GM19463 (cell line): ENCODE measurements around the gene KCNIP1.

ENCODE experiments used
- ATAC-seq: cut with Tn5 transposase; IDR thresholded peaks from one replicate; pipeline ENCODE4 v1.9.1; 2021; ENCODE audit warnings: mild to moderate bottlenecking, moderate library complexity; ENCODE audit not compliant: unreplicated experiment

Gene KCNIP1

GRCh38 chr5:170626507-170627150 lies 122.8 kb downstream of the KCNIP1 start:
- ATAC-seq: no peak

GRCh38 chr5:170627271-170627670 lies 123.5 kb downstream of the KCNIP1 start:
- ATAC-seq: no peak

GRCh38 chr5:170628028-170628427 lies 124.2 kb downstream of the KCNIP1 start:
- no peak for ATAC-seq

- no peak for ATAC-seq
Observed at GRCh38 chr5:170628691-170629565, 125.1 kb downstream of the KCNIP1 start.

- no peak for ATAC-seq
Observed at GRCh38 chr5:170629566-170630175, 125.9 kb downstream of the KCNIP1 start.

DNA sequence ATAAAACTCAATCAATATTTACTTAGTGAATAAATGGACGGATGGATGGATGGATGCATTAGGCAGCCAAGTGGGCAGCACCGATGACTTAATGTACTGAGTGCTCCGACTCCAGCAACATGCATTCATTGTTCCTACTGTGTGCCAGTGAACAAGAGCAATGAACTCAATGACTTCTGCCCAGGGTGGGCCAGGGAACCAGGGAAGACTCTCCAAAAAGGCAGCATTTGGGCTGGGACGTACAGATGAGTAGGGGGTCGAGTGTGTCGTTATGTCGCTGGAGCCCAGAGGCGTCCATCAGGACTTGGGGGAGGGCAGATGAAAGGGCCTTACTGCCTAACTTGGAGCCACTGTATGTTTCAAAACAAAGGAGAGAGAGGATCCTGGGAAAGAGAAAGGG lies 126.4 kb downstream of the KCNIP1 start:
- ATAC-seq: no peak

DNA sequence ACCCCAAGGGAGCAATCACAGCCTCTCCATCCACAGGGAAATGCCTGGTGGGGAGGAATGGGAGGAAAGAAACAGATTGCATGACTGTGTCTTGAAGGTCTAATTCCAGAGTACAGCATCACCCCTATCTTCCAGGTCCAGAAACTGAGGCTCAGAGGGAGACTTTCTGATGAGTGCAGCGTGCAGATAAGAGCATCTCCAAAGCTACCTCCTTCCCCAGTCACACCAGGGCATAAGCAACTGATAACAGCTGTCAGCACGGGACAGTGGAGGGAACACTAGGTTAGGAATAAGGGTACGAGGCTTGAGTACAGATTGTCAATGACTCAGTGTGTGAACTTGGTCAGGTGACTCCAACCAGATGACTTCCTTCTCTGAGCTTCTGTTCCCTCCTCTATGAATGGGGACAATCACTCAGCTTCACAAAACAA lies 126.9 kb downstream of the KCNIP1 start:
- no peak for ATAC-seq

- ATAC-seq: no peak
Observed at GRCh38 chr5:170631466-170632195, 127.8 kb downstream of the KCNIP1 start.

DNA sequence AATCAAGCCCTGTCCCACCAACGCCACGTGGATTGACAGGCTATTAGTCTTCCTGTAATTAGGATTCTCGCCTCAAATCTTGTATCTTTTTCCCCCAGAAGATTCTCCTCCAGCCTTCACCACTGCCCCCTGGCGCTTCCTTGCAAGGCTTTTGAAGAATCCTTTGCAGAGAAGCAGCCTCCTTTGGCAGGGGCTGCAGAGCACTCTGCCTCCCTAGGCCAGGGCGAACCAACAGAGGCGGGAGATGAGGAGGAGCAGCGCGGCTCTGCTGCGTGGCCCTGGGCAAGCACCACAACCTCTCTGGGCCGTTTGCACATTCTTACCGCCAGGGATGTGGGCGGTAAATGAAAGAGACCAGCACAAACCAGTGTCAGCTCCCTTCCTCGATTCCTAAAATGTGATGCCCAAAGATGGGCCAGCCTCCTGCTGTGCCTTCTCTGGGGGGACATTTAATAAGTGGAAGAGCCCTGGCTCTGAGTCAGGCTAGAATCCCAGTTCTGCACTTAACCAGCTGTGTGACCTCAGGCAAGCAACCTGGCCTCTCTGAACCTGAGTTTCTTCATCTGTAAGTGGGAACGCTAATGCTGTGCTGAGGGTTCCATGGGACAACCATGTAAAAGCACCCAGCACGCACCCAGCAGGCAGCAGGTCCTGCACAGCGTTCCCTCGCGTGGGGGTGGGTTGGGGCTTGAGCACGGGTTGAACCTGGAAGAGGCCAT lies 128.6 kb downstream of the KCNIP1 start:
- ATAC-seq: peak; percentile 14

- ATAC-seq: peak; percentile 61
Observed at GRCh38 chr5:170632985-170633234, 129.1 kb downstream of the KCNIP1 start.

- ATAC-seq: no peak
Observed at GRCh38 chr5:170633235-170634081, 129.6 kb downstream of the KCNIP1 start.

- no peak for ATAC-seq
Observed at GRCh38 chr5:170634256-170634990, 130.6 kb downstream of the KCNIP1 start.

- ATAC-seq: no peak
Observed at GRCh38 chr5:170635706-170636105, 131.9 kb downstream of the KCNIP1 start.

GRCh38 chr5:170636206-170636605 lies 132.4 kb downstream of the KCNIP1 start:
- ATAC-seq: no peak

GRCh38 chr5:170636801-170637477 lies 133.1 kb downstream of the KCNIP1 start:
- no peak for ATAC-seq

DNA sequence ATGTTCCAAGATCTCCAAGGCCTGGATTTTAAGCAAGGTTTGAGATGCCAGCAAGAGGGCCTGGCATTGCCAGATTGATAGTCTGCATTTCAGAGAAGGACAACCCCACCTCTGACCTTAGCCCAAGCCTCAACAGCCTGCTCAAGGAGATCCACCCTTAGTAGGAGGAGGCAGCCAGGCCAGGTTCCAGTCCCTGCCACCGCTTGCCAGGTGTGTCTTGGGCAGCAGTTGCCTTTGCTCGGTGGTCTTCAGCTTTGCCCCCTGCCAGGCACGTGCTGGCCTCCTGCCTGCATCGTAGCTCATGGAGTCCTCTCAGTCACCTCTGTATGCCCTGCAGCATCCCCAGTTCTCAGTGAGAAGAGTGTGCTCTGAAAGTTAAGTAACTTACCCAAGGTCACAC lies 134.2 kb downstream of the KCNIP1 start:
- ATAC-seq: no peak

GRCh38 chr5:170638454-170639220 lies 134.8 kb downstream of the KCNIP1 start:
- peak; percentile 70 for ATAC-seq
